Neural progenitor cell (in vitro differentiated cells): ENCODE data around the gene ELMO1. TPM values are rescaled to one million over a fixed set of nuclear protein-coding genes. Genes with fewer than 3 reads are reported as not detected.

Experiments
- DNase-seq: peaks from one replicate; pipeline ENCODE4 v3.0.0-alpha.2; 2016; ENCODE audit warnings: low spot score
- H2AFZ ChIP-seq: fragments of 200-600 bp; sonication (generic); replicated peaks from 2 replicates; pipeline ENCODE4 v1.6.1; 2016; ENCODE audit warnings: antibody characterized with exemption
- H3F3A ChIP-seq: fragments of 200-600 bp; sonication (generic); 2 replicates; pipeline ENCODE4 v1.6.1; 2016; ENCODE audit warnings: antibody characterized with exemption, low read depth
- H3K27ac ChIP-seq: fragments of 200-600 bp; sonication (generic); 2 replicates; pipeline ENCODE4 v1.5.1; 2016; ENCODE audit warnings: mild to moderate bottlenecking
- H3K27me3 ChIP-seq: fragments of 200-600 bp; sonication (generic); 2 replicates; pipeline ENCODE4 v1.6.1; 2016; ENCODE audit warnings: mild to moderate bottlenecking, moderate library complexity
- H3K36me3 ChIP-seq: fragments of 200-600 bp; sonication (generic); 2 replicates; pipeline ENCODE4 v1.5.1; 2016
- H3K4me1 ChIP-seq: fragments of 200-600 bp; sonication (generic); 2 replicates; pipeline ENCODE4 v1.6.1; 2016; ENCODE audit warnings: mixed run types
- H3K4me2 ChIP-seq: fragments of 200-600 bp; sonication (generic); 2 replicates; pipeline ENCODE4 v1.6.1; 2016
- H3K4me3 ChIP-seq: fragments of 200-600 bp; sonication (generic); 2 replicates; pipeline ENCODE4 v1.5.1; 2016
- H3K79me2 ChIP-seq: fragments of 200-600 bp; sonication (generic); 2 replicates; pipeline ENCODE4 v1.6.1; 2016; ENCODE audit warnings: low read depth
- H3K9ac ChIP-seq: fragments of 200-600 bp; sonication (generic); 2 replicates; pipeline ENCODE4 v1.6.1; 2016
- H3K9me3 ChIP-seq: fragments of 200-600 bp; sonication (generic); 2 replicates; pipeline ENCODE4 v1.5.1; 2016; ENCODE audit warnings: low read depth
- H4K20me1 ChIP-seq: fragments of 200-600 bp; sonication (generic); 2 replicates; pipeline ENCODE4 v1.6.1; 2016; ENCODE audit warnings: low read depth
- H3K27ac Mint-ChIP-seq: 3 replicates; pipeline ENCODE4 v1.8.0; 2021; ENCODE audit warnings: mixed read lengths
- H3K27me3 Mint-ChIP-seq: 2 replicates; pipeline ENCODE4 v1.8.0; 2022; ENCODE audit warnings: low read depth, mild to moderate bottlenecking, inconsistent platforms, moderate library complexity, mixed read lengths; ENCODE audit not compliant: insufficient read depth
- H3K36me3 Mint-ChIP-seq: 3 replicates; pipeline ENCODE4 v1.8.0; 2021; ENCODE audit warnings: mixed read lengths
- H3K4me1 Mint-ChIP-seq: 3 replicates; pipeline ENCODE4 v1.8.0; 2021; ENCODE audit warnings: mixed read lengths
- H3K4me3 Mint-ChIP-seq: 3 replicates; pipeline ENCODE4 v1.8.0; 2021; ENCODE audit warnings: mild to moderate bottlenecking, moderate library complexity, mixed read lengths
- H3K9me3 Mint-ChIP-seq: 3 replicates; pipeline ENCODE4 v1.8.0; 2020; ENCODE audit warnings: mixed read lengths
- EZH2 ChIP-seq: fragments of 200-600 bp; sonication (generic); IDR thresholded peaks from 2 replicates; pipeline ENCODE4 v1.6.1; 2017; ENCODE audit warnings: antibody characterized with exemption, mild to moderate bottlenecking, moderate library complexity
- EZH2phosphoT487 ChIP-seq: fragments of 200-600 bp; sonication (generic); IDR thresholded peaks from 2 replicates; pipeline ENCODE4 v1.6.1; 2017; ENCODE audit warnings: antibody characterized with exemption
- total RNA-seq: library from RNA; depleted of rRNA; stranded (reverse); fragments of >200 nt; gene quantifications from 2 replicates; pipeline ENCODE4 v1.2.3, GENCODE V29; 2015; ENCODE audit warnings: low replicate concordance
- TF ChIP-seq, protein P1 (sequence below): fragments of 200-600 bp; sonication (generic); IDR thresholded peaks from 2 replicates; pipeline ENCODE4 v1.5.1; 2017; ENCODE audit warnings: antibody characterized with exemption, mild to moderate bottlenecking

Gene ELMO1
- total RNA-seq, 1 donor from 2014 or later = 22.0 TPM

DNA sequence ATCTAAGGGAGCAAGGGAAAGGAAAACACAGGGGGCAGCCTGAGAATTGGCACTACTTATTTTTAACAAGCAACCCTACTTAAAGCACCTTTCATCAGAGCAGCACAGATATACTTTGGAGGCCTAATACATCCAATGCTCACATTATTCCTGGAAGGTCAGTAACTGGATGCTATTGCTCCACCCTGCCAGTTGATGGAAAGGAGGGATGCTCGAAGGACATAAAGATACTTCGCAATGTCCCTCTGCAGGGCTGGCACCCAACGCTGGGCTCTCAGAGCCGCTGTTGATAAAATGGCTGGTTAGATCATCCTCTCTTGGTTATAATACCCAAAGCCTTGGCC lies 416.4 kb downstream of the ELMO1 start:
- peaks cover 7% of the 10 kb centered on the region for H3K9me3 Mint-ChIP-seq
- H3K27ac ChIP-seq = no peak overlapping the region
- H3K4me1 ChIP-seq = peaks cover 4% of the 10 kb centered on the region
- H3K4me3 Mint-ChIP-seq = no peak overlapping the region
- H3K4me2 ChIP-seq = no peak overlapping the region
- DNase-seq = no peak
- peak overlapping the region; percentile 95 for H3K27ac Mint-ChIP-seq
- no peak overlapping the region for H3K9ac ChIP-seq
- H3K4me1 Mint-ChIP-seq = peaks cover 34% of the 10 kb centered on the region
- no peaks in the 10 kb centered on the region for H3K27me3 ChIP-seq
- H3F3A ChIP-seq = no peaks in the 10 kb centered on the region
- H3K36me3 Mint-ChIP-seq = peaks cover 2% of the 10 kb centered on the region
- H4K20me1 ChIP-seq = no peaks in the 10 kb centered on the region
- H3K36me3 ChIP-seq = no peaks in the 10 kb centered on the region
- no peaks in the 10 kb centered on the region for H3K9me3 ChIP-seq
- no peaks in the 10 kb centered on the region for H3K27me3 Mint-ChIP-seq
- H3K4me3 ChIP-seq = no peak overlapping the region
- no peaks in the 10 kb centered on the region for H3K79me2 ChIP-seq
- no peak for TF ChIP-seq EZH2phosphoT487
- TF ChIP-seq, protein P1, sequence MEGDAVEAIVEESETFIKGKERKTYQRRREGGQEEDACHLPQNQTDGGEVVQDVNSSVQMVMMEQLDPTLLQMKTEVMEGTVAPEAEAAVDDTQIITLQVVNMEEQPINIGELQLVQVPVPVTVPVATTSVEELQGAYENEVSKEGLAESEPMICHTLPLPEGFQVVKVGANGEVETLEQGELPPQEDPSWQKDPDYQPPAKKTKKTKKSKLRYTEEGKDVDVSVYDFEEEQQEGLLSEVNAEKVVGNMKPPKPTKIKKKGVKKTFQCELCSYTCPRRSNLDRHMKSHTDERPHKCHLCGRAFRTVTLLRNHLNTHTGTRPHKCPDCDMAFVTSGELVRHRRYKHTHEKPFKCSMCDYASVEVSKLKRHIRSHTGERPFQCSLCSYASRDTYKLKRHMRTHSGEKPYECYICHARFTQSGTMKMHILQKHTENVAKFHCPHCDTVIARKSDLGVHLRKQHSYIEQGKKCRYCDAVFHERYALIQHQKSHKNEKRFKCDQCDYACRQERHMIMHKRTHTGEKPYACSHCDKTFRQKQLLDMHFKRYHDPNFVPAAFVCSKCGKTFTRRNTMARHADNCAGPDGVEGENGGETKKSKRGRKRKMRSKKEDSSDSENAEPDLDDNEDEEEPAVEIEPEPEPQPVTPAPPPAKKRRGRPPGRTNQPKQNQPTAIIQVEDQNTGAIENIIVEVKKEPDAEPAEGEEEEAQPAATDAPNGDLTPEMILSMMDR = no peak
- no peak for TF ChIP-seq EZH2
- no peak overlapping the region for H2AFZ ChIP-seq

GRCh38 chr7:37031571-37032257 lies 416.9 kb downstream of the ELMO1 start:
- no peak overlapping the region for H3K9ac ChIP-seq
- no peaks in the 10 kb centered on the region for H3K36me3 ChIP-seq
- no peaks in the 10 kb centered on the region for H3K79me2 ChIP-seq
- H3K27ac ChIP-seq = no peak overlapping the region
- no peaks in the 10 kb centered on the region for H3F3A ChIP-seq
- H3K4me1 ChIP-seq = peaks cover 4% of the 10 kb centered on the region
- no peak overlapping the region for H2AFZ ChIP-seq
- H3K9me3 ChIP-seq = no peaks in the 10 kb centered on the region
- H3K9me3 Mint-ChIP-seq = peaks cover 7% of the 10 kb centered on the region
- H3K27ac Mint-ChIP-seq = peak overlapping the region; percentile 95
- TF ChIP-seq EZH2phosphoT487 (no peak), EZH2 (no peak)
- TF ChIP-seq, protein P1 = no peak
- H3K36me3 Mint-ChIP-seq = peaks cover 2% of the 10 kb centered on the region
- H3K27me3 ChIP-seq = no peaks in the 10 kb centered on the region
- no peaks in the 10 kb centered on the region for H3K27me3 Mint-ChIP-seq
- H4K20me1 ChIP-seq = no peaks in the 10 kb centered on the region
- peak; percentile 54 for DNase-seq
- H3K4me1 Mint-ChIP-seq = peaks cover 39% of the 10 kb centered on the region
- no peak overlapping the region for H3K4me3 ChIP-seq
- H3K4me2 ChIP-seq = peak overlapping the region; percentile 15
- no peak overlapping the region for H3K4me3 Mint-ChIP-seq

DNA sequence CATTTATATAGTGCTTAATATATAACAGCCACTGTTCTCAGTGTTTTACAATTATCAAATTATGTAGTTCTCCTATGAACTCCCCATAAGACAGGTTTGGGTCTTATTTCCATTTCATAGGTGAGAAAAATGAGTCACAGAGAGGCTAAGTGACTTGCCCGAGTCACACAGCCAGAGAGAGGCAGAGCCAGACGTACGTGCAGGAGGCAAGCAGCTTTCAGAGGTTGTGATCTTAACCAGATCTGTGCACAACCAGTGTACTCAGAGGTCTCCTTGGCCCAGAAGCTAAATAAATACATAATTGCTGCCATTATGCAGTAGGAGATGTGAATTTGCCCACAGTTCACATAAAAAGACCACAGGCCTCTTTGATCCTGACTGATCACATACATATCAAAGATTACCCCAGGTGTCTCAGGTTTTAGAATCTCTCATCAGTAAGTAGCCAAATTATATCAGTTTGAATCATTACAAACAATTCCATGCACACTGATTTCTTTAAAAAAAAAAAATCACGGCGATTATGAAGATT lies 419.7 kb downstream of the ELMO1 start:
- Histone ChIP-seq H4K20me1 (no peaks in the 10 kb centered on the region), H2AFZ (no peak overlapping the region), H3K79me2 (no peaks in the 10 kb centered on the region), H3K27ac (no peak overlapping the region), H3K9ac (no peak overlapping the region), H3K4me1 (peaks cover 4% of the 10 kb centered on the region), H3K4me2 (no peak overlapping the region), H3K4me3 (no peak overlapping the region), H3K36me3 (no peaks in the 10 kb centered on the region), H3K9me3 (no peaks in the 10 kb centered on the region), H3K27me3 (no peaks in the 10 kb centered on the region), H3F3A (no peaks in the 10 kb centered on the region)
- no peak for DNase-seq
- TF ChIP-seq EZH2phosphoT487 (no peak), EZH2 (no peak)
- TF ChIP-seq, protein P1 = no peak
- Mint-ChIP-seq H3K27ac (no peak overlapping the region), H3K27me3 (no peaks in the 10 kb centered on the region), H3K4me1 (peaks cover 38% of the 10 kb centered on the region), H3K9me3 (peaks cover 3% of the 10 kb centered on the region), H3K4me3 (no peak overlapping the region), H3K36me3 (peaks cover 2% of the 10 kb centered on the region)
